DOHH2 (cell line): ENCODE measurements around the gene MAPK8.

ENCODE experiments used
- H3F3A ChIP-seq: fragments of 200-600 bp; sonication (generic), shearing (Covaris generic); 2 replicates; pipeline ENCODE4 v1.6.0; 2016; ENCODE audit warnings: antibody characterized with exemption, mild to moderate bottlenecking; ENCODE audit not compliant: control insufficient read depth, insufficient read depth
- H3K27ac ChIP-seq: fragments of 200-600 bp; sonication (generic); 2 replicates; pipeline ENCODE4 v1.5.1; 2014; ENCODE audit warnings: low read depth, mild to moderate bottlenecking, low read length, moderate library complexity
- H3K27me3 ChIP-seq: fragments of 200-600 bp; sonication (generic); 2 replicates; pipeline ENCODE4 v1.6.1; 2014; ENCODE audit warnings: mild to moderate bottlenecking, low read length, mixed read lengths; ENCODE audit not compliant: control insufficient read depth
- H3K36me3 ChIP-seq: fragments of 200-600 bp; sonication (generic); 2 replicates; pipeline ENCODE4 v1.6.1; 2014; ENCODE audit warnings: mild to moderate bottlenecking, low read length, moderate library complexity, mixed read lengths; ENCODE audit not compliant: control insufficient read depth
- H3K4me1 ChIP-seq: fragments of 200-600 bp; sonication (generic); 2 replicates; pipeline ENCODE4 v1.6.1; 2014; ENCODE audit warnings: mild to moderate bottlenecking, low read length, mixed read lengths; ENCODE audit not compliant: control insufficient read depth
- H3K4me2 ChIP-seq: fragments of 200-600 bp; sonication (generic); 2 replicates; pipeline ENCODE4 v1.6.0; 2014; ENCODE audit warnings: mild to moderate bottlenecking, low read length, moderate library complexity
- H3K4me3 ChIP-seq: fragments of 200-600 bp; sonication (generic); 2 replicates; pipeline ENCODE4 v1.5.1; 2014; ENCODE audit warnings: mild to moderate bottlenecking, low read length, mixed read lengths
- H3K79me2 ChIP-seq: fragments of 200-600 bp; sonication (generic); 2 replicates; pipeline ENCODE4 v1.6.1; 2014; ENCODE audit warnings: mild to moderate bottlenecking, low read length, mixed read lengths; ENCODE audit not compliant: control insufficient read depth
- H3K9me2 ChIP-seq: fragments of 200-600 bp; sonication (generic); replicated peaks from 2 replicates; pipeline ENCODE4 v1.6.1; 2014; ENCODE audit warnings: mild to moderate bottlenecking, low read length, mixed read lengths; ENCODE audit not compliant: control insufficient read depth
- H3K9me3 ChIP-seq: fragments of 200-600 bp; sonication (generic); 2 replicates; pipeline ENCODE4 v1.6.1; 2014; ENCODE audit warnings: antibody characterized with exemption, low read length, mixed read lengths; ENCODE audit not compliant: control insufficient read depth, insufficient read depth
- H4K20me1 ChIP-seq: fragments of 200-600 bp; sonication (generic); 2 replicates; pipeline ENCODE4 v1.6.0; 2014; ENCODE audit warnings: low read depth, mild to moderate bottlenecking, antibody characterized with exemption, low read length, moderate library complexity; ENCODE audit not compliant: control insufficient read depth, insufficient read depth
- EZH2phosphoT487 ChIP-seq: fragments of 200-600 bp; sonication (generic); IDR thresholded peaks from 2 replicates; pipeline ENCODE4 v1.6.1; 2017; ENCODE audit warnings: borderline replicate concordance, mild to moderate bottlenecking, antibody characterized with exemption, low read length, moderate library complexity, mixed read lengths
- TF ChIP-seq, protein P1 (sequence below): fragments of 200-600 bp; sonication (generic); IDR thresholded peaks from one replicate; pipeline ENCODE4 v1.5.1; 2014; ENCODE audit warnings: antibody characterized with exemption, mild to moderate bottlenecking, low read depth, low read length; ENCODE audit not compliant: poor library complexity, severe bottlenecking

Gene MAPK8

DNA sequence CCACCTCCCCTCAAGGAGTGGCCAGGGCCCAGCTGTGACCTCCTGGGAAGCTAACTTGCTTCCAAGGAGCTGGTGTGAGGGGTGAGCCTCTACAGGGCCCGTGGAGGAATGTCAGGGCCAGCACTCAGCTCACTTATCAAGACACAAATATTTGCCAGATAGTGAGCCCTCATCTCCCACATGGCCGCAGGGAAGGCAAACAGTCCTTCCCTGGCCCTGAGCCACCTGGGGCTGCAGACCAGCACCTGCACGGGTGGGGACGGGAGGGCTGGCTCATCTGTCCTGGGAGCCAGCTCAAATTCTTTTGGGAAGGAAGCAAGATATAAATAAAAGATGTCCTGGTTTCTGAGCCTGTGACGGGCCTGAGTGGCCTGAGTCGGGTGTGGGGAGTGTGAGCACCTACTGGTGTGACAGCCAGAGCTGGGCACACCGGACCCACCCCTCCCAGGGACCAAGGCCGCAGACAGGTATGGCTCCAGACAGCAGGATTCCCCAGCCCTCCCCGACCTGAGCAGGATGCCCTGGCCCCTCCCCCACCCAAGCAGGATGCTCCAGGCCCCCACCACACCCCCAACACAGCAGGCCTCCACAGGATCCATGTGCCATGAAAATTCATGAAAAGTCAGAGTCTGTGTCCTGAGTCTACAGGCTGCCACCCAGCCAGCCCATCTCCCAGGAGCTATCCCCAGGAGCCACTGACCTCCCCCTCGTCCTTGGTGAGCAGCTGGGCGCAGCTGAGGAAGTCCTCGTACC, 148.0 kb downstream of the MAPK8 start:
- Histone ChIP-seq H4K20me1 (no peaks in the 10 kb centered on the region), H3K36me3 (no peaks in the 10 kb centered on the region), H3K27me3 (no peaks in the 10 kb centered on the region), H3K9me2 (no peaks in the 10 kb centered on the region), H3K4me2 (no peak overlapping the region), H3K9me3 (no peaks in the 10 kb centered on the region), H3K27ac (no peak overlapping the region), H3K79me2 (no peaks in the 10 kb centered on the region), H3K4me1 (peaks cover 7% of the 10 kb centered on the region), H3F3A (no peaks in the 10 kb centered on the region), H3K4me3 (no peak overlapping the region)
- no peak for TF ChIP-seq EZH2phosphoT487
- TF ChIP-seq, protein P1, sequence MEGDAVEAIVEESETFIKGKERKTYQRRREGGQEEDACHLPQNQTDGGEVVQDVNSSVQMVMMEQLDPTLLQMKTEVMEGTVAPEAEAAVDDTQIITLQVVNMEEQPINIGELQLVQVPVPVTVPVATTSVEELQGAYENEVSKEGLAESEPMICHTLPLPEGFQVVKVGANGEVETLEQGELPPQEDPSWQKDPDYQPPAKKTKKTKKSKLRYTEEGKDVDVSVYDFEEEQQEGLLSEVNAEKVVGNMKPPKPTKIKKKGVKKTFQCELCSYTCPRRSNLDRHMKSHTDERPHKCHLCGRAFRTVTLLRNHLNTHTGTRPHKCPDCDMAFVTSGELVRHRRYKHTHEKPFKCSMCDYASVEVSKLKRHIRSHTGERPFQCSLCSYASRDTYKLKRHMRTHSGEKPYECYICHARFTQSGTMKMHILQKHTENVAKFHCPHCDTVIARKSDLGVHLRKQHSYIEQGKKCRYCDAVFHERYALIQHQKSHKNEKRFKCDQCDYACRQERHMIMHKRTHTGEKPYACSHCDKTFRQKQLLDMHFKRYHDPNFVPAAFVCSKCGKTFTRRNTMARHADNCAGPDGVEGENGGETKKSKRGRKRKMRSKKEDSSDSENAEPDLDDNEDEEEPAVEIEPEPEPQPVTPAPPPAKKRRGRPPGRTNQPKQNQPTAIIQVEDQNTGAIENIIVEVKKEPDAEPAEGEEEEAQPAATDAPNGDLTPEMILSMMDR, result no peak

DNA sequence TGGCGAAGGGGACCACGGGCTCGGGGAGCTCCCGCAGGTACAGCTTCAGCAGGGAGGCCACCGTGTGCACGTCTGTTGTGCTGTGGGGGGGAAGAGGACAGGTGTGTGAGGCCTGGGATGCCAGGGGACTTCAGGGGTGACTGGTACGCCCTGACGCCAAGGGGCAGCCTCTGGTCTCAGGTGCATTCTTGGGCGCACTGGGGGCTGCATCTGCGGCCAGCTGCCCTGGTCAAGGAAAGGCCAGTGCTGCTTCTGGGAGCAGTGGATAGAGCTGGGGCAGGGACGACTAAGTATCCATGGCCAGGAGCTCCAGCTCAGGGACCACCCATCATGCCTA, 148.5 kb downstream of the MAPK8 start:
- Histone ChIP-seq H3K4me3 (no peak overlapping the region), H3K9me2 (no peaks in the 10 kb centered on the region), H4K20me1 (no peaks in the 10 kb centered on the region), H3K4me1 (peaks cover 7% of the 10 kb centered on the region), H3F3A (no peaks in the 10 kb centered on the region), H3K27ac (no peak overlapping the region), H3K9me3 (no peaks in the 10 kb centered on the region), H3K27me3 (no peaks in the 10 kb centered on the region), H3K79me2 (no peaks in the 10 kb centered on the region), H3K36me3 (no peaks in the 10 kb centered on the region), H3K4me2 (no peak overlapping the region)
- TF ChIP-seq, protein P1, result no peak
- TF ChIP-seq EZH2phosphoT487, result no peak

DNA sequence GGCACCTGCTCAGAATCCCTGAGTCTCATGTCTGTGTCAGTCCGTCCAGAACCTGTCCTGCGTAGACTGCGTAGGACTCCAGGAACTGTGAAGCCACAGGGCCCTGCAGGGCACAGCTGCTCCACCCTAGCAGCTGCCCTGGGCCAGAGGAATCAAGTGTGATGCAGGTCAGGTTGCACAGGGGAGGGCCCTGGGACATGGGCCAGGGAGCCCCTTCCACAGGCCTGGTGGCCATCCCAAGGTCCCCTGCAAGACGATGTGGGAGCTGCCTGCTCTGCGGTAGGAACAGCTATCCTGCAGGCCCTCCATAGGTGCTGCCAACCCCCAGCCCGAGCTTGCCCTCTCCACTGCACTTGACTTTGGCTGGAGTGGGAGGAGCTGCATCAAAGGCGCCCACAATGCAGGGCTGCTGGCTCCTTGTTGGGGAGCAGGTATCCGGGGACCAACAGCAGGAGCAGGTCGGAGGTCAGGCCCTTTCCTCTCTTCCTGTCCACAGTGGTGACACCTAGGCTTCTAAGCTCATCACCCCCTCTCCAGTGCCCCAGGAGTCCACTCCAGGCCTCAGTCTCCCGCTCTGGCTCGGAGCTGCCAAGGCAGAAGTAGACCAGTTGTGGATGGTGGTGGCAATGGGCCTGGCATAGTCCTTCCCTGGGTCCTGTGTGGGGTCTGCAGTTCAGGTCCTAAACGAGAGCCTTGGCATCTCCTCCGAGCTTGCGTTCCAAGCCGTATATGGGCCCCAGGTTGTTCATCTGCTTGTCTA, 149.1 kb downstream of the MAPK8 start:
- Histone ChIP-seq H3F3A (no peaks in the 10 kb centered on the region), H3K4me2 (no peak overlapping the region), H3K9me3 (no peaks in the 10 kb centered on the region), H3K9me2 (no peaks in the 10 kb centered on the region), H3K4me3 (no peak overlapping the region), H3K27ac (no peak overlapping the region), H4K20me1 (no peaks in the 10 kb centered on the region), H3K27me3 (no peaks in the 10 kb centered on the region), H3K79me2 (no peaks in the 10 kb centered on the region), H3K36me3 (no peaks in the 10 kb centered on the region), H3K4me1 (peaks cover 7% of the 10 kb centered on the region)
- TF ChIP-seq EZH2phosphoT487, result no peak
- TF ChIP-seq, protein P1, result no peak
